Neural progenitor cell (in vitro differentiated cells): ENCODE measurements around the gene IFNAR2. TPM values are rescaled to one million over a fixed set of nuclear protein-coding genes. Genes with fewer than 3 reads are reported as not detected.

Experiments used
- DNase-seq: peaks from one replicate; pipeline ENCODE4 v3.0.0-alpha.2; 2016; ENCODE audit warnings: low spot score
- H2AFZ ChIP-seq: fragments of 200-600 bp; sonication (generic); replicated peaks from 2 replicates; pipeline ENCODE4 v1.6.1; 2016; ENCODE audit warnings: antibody characterized with exemption
- H3F3A ChIP-seq: fragments of 200-600 bp; sonication (generic); 2 replicates; pipeline ENCODE4 v1.6.1; 2016; ENCODE audit warnings: antibody characterized with exemption, low read depth
- H3K27ac ChIP-seq: fragments of 200-600 bp; sonication (generic); 2 replicates; pipeline ENCODE4 v1.5.1; 2016; ENCODE audit warnings: mild to moderate bottlenecking
- H3K27me3 ChIP-seq: fragments of 200-600 bp; sonication (generic); 2 replicates; pipeline ENCODE4 v1.6.1; 2016; ENCODE audit warnings: mild to moderate bottlenecking, moderate library complexity
- H3K36me3 ChIP-seq: fragments of 200-600 bp; sonication (generic); 2 replicates; pipeline ENCODE4 v1.5.1; 2016
- H3K4me1 ChIP-seq: fragments of 200-600 bp; sonication (generic); 2 replicates; pipeline ENCODE4 v1.6.1; 2016; ENCODE audit warnings: mixed run types
- H3K4me2 ChIP-seq: fragments of 200-600 bp; sonication (generic); 2 replicates; pipeline ENCODE4 v1.6.1; 2016
- H3K4me3 ChIP-seq: fragments of 200-600 bp; sonication (generic); 2 replicates; pipeline ENCODE4 v1.5.1; 2016
- H3K79me2 ChIP-seq: fragments of 200-600 bp; sonication (generic); 2 replicates; pipeline ENCODE4 v1.6.1; 2016; ENCODE audit warnings: low read depth
- H3K9ac ChIP-seq: fragments of 200-600 bp; sonication (generic); 2 replicates; pipeline ENCODE4 v1.6.1; 2016
- H3K9me3 ChIP-seq: fragments of 200-600 bp; sonication (generic); 2 replicates; pipeline ENCODE4 v1.5.1; 2016; ENCODE audit warnings: low read depth
- H4K20me1 ChIP-seq: fragments of 200-600 bp; sonication (generic); 2 replicates; pipeline ENCODE4 v1.6.1; 2016; ENCODE audit warnings: low read depth
- H3K27ac Mint-ChIP-seq: 3 replicates; pipeline ENCODE4 v1.8.0; 2021; ENCODE audit warnings: mixed read lengths
- H3K27me3 Mint-ChIP-seq: 2 replicates; pipeline ENCODE4 v1.8.0; 2022; ENCODE audit warnings: low read depth, mild to moderate bottlenecking, inconsistent platforms, moderate library complexity, mixed read lengths; ENCODE audit not compliant: insufficient read depth
- H3K36me3 Mint-ChIP-seq: 3 replicates; pipeline ENCODE4 v1.8.0; 2021; ENCODE audit warnings: mixed read lengths
- H3K4me1 Mint-ChIP-seq: 3 replicates; pipeline ENCODE4 v1.8.0; 2021; ENCODE audit warnings: mixed read lengths
- H3K4me3 Mint-ChIP-seq: 3 replicates; pipeline ENCODE4 v1.8.0; 2021; ENCODE audit warnings: mild to moderate bottlenecking, moderate library complexity, mixed read lengths
- H3K9me3 Mint-ChIP-seq: 3 replicates; pipeline ENCODE4 v1.8.0; 2020; ENCODE audit warnings: mixed read lengths
- CTCF ChIP-seq: fragments of 200-600 bp; sonication (generic); IDR thresholded peaks from 2 replicates; pipeline ENCODE4 v1.5.1; 2017; ENCODE audit warnings: antibody characterized with exemption, mild to moderate bottlenecking
- EZH2 ChIP-seq: fragments of 200-600 bp; sonication (generic); IDR thresholded peaks from 2 replicates; pipeline ENCODE4 v1.6.1; 2017; ENCODE audit warnings: antibody characterized with exemption, mild to moderate bottlenecking, moderate library complexity
- EZH2phosphoT487 ChIP-seq: fragments of 200-600 bp; sonication (generic); IDR thresholded peaks from 2 replicates; pipeline ENCODE4 v1.6.1; 2017; ENCODE audit warnings: antibody characterized with exemption
- total RNA-seq: library from RNA; depleted of rRNA; stranded (reverse); fragments of >200 nt; gene quantifications from 2 replicates; pipeline ENCODE4 v1.2.3, GENCODE V29; 2015; ENCODE audit warnings: low replicate concordance

Gene IFNAR2
- total RNA-seq, 1 donor from 2014 or later = 15.8 TPM

DNA sequence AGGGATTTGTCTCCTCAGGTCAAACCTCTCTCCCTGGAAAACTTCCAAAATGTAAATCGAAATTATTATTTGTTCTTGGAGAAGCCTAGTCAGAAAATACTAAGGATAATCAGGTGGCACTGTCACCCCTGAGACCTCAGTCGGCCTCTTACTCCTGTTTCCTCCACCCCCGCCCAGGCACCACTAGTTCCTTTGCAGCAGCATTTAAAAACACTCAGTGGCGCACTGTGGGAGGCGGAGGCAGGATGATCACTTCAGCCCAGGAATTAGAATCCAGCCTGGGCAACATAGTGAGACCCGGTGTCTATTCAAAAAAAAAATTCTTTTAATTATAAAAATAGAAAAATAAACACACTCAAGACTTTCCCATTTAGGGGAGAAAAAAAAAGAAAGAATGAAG is 18.0 kb upstream of the IFNAR2 start:
- no peak overlapping the region for H2AFZ ChIP-seq
- H3K79me2 ChIP-seq = no peaks in the 10 kb centered on the region
- Mint-ChIP-seq H3K4me3 (no peak overlapping the region), H3K27ac (no peak overlapping the region), H3K27me3 (peaks cover 2% of the 10 kb centered on the region), H3K9me3 (peaks cover 18% of the 10 kb centered on the region), H3K4me1 (peaks cover 5% of the 10 kb centered on the region), H3K36me3 (no peaks in the 10 kb centered on the region)
- H3K9ac ChIP-seq = no peak overlapping the region
- H4K20me1 ChIP-seq = no peaks in the 10 kb centered on the region
- H3K36me3 ChIP-seq = peaks cover 5% of the 10 kb centered on the region
- H3K9me3 ChIP-seq = peaks cover 3% of the 10 kb centered on the region
- H3K4me3 ChIP-seq = no peak overlapping the region
- no peaks in the 10 kb centered on the region for H3K27me3 ChIP-seq
- no peak overlapping the region for H3K27ac ChIP-seq
- H3K4me1 ChIP-seq = no peaks in the 10 kb centered on the region
- no peaks in the 10 kb centered on the region for H3F3A ChIP-seq
- H3K4me2 ChIP-seq = no peak overlapping the region
- no peak for DNase-seq
- TF ChIP-seq EZH2 = no peak
- no peak for TF ChIP-seq EZH2phosphoT487
- TF ChIP-seq CTCF = no peak

GRCh38 chr21:33212159-33212851 is 17.4 kb upstream of the IFNAR2 start:
- no peaks in the 10 kb centered on the region for H3K79me2 ChIP-seq
- Mint-ChIP-seq H3K9me3 (peaks cover 16% of the 10 kb centered on the region), H3K4me3 (no peak overlapping the region), H3K27me3 (peaks cover 2% of the 10 kb centered on the region), H3K4me1 (peaks cover 5% of the 10 kb centered on the region), H3K36me3 (no peaks in the 10 kb centered on the region), H3K27ac (no peak overlapping the region)
- no peaks in the 10 kb centered on the region for H3K27me3 ChIP-seq
- H3K9ac ChIP-seq = no peak overlapping the region
- peaks cover 3% of the 10 kb centered on the region for H3K9me3 ChIP-seq
- no peak overlapping the region for H3K4me3 ChIP-seq
- H3K4me2 ChIP-seq = no peak overlapping the region
- DNase-seq = no peak
- H2AFZ ChIP-seq = no peak overlapping the region
- H3K27ac ChIP-seq = no peak overlapping the region
- TF ChIP-seq EZH2phosphoT487 = no peak
- no peak for TF ChIP-seq CTCF
- TF ChIP-seq EZH2 = no peak
- H3K36me3 ChIP-seq = peaks cover 5% of the 10 kb centered on the region
- H3K4me1 ChIP-seq = no peaks in the 10 kb centered on the region
- no peaks in the 10 kb centered on the region for H3F3A ChIP-seq
- H4K20me1 ChIP-seq = no peaks in the 10 kb centered on the region

DNA sequence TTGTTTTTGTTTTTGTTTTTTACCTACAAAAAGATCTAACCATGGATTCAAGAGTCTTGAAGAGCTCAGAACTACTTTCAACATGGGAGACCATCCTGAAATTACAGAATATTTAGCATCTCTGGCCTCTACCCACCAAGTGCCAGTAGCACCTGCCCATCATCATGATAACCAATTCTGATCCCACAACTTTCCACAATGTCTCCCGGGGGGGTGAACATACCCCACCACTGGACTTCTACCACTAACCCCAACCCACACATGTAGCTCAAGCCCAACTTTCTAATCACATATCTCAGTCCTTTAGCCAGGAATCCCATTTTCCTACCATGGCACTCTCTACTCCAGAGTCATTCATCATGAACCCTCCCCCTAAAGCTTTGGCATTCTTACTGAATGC is 15.7 kb upstream of the IFNAR2 start:
- no peak overlapping the region for H3K9ac ChIP-seq
- peaks cover 2% of the 10 kb centered on the region for H3K27me3 Mint-ChIP-seq
- no peak for TF ChIP-seq EZH2
- TF ChIP-seq CTCF = no peak
- no peak for TF ChIP-seq EZH2phosphoT487
- no peak overlapping the region for H3K4me3 Mint-ChIP-seq
- H3K36me3 Mint-ChIP-seq = no peaks in the 10 kb centered on the region
- H3K27ac ChIP-seq = no peak overlapping the region
- H3K27ac Mint-ChIP-seq = no peak overlapping the region
- H3K36me3 ChIP-seq = no peaks in the 10 kb centered on the region
- peaks cover 6% of the 10 kb centered on the region for H3K9me3 Mint-ChIP-seq
- H3K4me2 ChIP-seq = no peak overlapping the region
- H3K27me3 ChIP-seq = no peaks in the 10 kb centered on the region
- no peak for DNase-seq
- H3K4me1 Mint-ChIP-seq = peaks cover 5% of the 10 kb centered on the region
- no peaks in the 10 kb centered on the region for H3F3A ChIP-seq
- no peaks in the 10 kb centered on the region for H3K9me3 ChIP-seq
- H4K20me1 ChIP-seq = no peaks in the 10 kb centered on the region
- H3K4me3 ChIP-seq = no peak overlapping the region
- H2AFZ ChIP-seq = no peak overlapping the region
- H3K4me1 ChIP-seq = no peaks in the 10 kb centered on the region
- H3K79me2 ChIP-seq = no peaks in the 10 kb centered on the region
